GM19395 (cell line): ENCODE results near the gene SAMD11.

Experiments used
- ATAC-seq: cut with Tn5 transposase; IDR thresholded peaks from one replicate; pipeline ENCODE4 v1.9.1; 2021; ENCODE audit warnings: mild to moderate bottlenecking, moderate library complexity; ENCODE audit not compliant: unreplicated experiment

SAMD11 gene

GRCh38 chr1:905071-905749, 18.5 kb upstream of the SAMD11 start:
- no peak for ATAC-seq

GRCh38 chr1:905811-906599, 17.7 kb upstream of the SAMD11 start:
- no peak for ATAC-seq

DNA sequence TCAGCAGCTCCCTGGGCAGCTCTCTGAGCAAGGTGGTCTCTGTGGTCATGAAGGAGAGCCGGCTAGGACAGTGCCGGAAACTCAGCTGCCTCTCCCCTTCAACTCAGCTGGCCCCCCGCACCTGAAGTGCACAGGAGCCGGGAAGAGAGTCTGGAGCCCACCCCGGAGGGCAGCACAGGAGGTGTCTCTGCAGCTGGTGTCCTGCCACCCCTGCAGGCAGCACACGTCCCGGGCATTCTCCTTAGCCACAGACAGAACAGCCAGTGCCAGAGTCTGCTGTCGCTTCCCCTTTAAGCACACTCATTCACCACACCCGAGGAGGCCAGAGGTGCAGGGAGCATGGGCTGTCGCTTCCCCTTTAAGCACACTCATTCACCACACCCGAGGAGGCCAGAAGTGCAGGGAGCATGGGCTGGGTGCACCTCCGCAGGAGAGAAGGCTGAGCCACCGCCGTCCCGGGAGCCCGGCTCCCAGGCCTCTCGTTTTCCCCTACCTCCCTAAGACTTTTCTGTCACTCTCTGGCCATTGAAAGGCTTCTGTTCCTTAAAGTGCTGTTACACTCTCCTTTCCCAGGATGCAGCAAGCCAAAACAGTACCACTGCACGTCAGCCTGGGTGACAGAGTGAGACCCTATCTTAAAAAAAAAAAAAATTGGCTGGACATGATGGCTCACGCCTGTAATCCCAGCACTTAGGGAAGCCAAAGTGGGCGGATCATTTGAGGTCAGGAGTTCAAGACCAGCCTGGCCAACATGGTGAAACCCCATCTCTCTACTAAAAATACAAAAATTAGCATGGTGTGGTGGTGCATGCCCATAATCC, 16.9 kb upstream of the SAMD11 start:
- ATAC-seq = no peak

DNA sequence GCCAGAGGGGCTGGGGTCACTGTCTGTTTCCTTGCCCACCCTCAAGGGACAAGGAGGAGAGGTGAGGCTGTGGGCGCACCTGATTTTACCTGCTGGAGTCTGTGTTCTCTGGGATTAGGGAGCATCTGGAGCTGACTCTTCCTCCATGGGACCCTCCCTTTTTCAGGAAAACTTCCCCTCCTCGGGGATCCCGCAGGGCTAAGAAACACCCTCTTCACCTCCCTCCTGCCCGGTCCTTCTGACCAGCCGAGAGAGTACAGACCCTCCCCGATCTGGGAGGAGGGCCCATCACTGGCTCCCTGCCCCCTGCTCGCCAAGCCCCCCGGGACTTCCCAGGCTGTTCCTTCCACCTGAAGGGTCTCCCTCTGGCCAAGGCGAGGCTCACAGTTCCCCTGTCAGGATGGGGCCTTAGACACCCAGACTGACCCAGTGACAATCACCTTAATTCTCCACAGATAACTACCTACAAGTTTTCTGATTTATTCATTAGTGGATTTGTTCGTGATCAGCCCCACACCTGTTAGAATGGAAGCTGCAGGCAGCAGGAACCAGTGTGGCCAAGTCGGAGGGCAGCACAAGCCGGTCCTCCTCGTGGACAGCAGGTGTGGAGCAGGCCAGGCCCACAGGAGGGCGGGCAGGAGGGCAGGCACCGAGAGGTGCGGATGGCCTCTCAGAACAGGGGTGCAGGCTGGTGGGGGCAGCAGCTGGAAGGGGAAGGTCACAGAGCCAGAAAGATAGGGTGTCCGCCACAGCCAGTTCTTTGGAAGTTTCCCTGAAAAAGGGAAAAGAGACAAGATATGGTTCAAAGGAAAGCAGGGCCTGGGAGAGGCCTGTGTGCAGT, 15.9 kb upstream of the SAMD11 start:
- no peak for ATAC-seq

- no peak for ATAC-seq
Observed at GRCh38 chr1:908661-909060, 15.1 kb upstream of the SAMD11 start.

- no peak for ATAC-seq
Observed at GRCh38 chr1:909861-910310, 13.8 kb upstream of the SAMD11 start.

GRCh38 chr1:910311-910880, 13.3 kb upstream of the SAMD11 start:
- no peak for ATAC-seq

DNA sequence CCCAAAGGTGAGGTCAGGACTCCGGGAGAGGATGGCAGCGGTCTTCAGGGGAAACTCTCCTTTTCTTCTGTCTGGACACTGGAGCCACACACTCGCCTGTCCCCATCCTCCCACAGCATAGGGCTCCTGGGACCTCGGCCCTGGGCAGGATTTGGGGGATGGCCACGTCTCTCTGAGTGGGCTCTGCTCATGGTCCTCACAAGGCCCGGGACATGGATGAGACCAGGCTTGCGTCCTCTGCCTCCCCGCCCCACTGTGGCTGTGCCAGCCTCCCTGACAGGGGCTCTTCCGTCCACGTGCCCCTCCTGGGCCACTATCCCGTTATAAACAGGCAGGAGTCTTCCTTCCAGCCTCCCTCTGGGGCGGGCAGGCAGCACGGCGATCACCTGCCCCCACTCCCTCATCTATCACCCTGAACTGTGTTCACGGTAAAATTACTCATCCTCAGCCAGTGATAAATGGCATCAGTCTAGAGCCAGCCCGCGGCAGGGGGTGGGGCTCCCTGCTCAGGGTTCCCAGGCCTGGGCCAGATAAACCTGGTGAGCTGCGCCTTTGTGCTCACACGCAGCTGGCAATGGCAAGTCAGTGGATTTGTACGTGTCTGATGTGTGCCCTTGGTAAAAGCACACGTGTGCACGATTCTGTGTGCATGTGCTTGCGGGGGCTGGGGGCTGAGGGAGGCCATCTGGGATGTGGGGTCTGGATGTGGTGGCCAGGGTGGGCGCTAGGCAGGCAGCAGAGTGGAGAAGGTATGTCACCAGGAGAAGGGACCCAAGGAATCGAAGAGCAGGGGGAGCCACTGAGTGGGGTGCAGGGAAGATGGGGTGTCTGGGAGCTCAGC, 12.6 kb upstream of the SAMD11 start:
- ATAC-seq = no peak

GRCh38 chr1:911875-912739, 11.6 kb upstream of the SAMD11 start:
- no peak for ATAC-seq

GRCh38 chr1:912740-913301, 10.9 kb upstream of the SAMD11 start:
- ATAC-seq = no peak

DNA sequence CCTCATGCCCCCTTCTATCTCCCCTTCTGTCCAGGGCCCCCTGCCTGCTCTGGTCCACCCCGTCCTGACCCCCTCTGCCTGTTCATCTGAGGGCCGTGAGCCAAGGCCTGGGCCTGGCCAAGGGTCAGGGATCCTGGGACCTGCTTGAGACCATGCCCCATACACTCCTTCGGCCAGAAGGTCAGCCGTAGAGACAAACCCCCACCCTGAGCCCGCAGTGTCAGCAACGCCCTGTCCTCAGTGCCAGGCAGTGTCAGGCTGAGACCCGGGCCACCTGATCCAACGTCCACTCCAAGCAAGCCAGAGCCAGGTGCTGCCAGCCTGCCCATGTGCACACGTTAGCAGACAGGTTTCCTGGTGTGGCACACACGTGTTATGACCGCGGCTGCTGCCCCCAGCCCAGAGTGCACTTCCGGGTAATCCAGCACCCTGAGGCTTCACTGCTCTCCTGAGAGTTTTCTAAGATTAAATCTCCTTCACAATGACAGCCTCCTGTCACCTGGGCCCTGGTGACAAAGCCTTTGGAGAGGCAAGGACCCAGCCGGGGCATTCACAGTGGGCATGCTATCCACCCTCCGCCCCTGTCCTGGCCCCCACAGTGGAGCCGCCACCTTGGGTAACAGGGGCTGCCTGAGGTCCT, 10.1 kb upstream of the SAMD11 start:
- no peak for ATAC-seq

GRCh38 chr1:914131-914890, 9.4 kb upstream of the SAMD11 start:
- no peak for ATAC-seq

- no peak for ATAC-seq
Observed at GRCh38 chr1:914891-915280, 8.8 kb upstream of the SAMD11 start.

DNA sequence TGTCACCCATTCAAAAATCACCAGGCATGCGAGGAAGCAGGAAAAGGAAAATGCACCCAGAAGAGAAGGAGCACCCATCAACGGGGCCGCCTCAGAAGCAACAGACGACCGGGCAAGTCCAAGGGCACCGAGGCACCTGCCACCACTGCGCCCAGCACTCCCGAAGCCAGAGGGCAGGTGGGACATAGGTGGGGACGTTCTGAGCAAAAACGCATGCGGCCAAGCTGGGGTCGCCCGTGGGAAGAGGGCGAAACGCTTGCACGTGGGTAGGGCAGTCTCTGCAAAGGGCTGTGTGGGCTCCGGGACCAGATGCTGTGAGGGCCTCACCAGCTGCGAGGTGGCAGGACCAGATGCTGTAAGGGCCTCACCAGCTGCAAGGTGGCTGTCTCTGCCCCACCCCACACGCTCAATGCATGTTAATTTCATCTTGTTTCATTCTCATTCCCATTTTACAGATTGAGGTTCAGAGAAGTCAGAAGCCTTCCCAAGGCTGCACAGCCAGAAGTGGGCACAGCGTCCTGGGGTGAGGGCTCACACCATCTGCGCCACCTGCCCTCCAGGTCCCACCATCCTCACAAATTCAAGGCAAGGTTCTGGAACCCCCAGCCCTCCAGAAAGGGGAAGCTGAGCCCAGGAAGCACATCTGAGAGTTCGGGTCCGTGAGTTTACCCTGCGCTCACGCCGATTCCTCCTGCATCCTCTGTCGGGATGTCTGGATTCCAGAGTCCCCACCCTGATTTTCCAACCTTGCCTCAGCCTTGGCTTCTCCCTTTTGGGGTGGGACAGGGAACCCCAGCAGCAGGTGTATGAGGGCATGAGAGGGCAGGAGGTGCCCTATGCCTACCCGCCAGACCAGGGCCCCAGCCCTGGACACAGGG, 8.2 kb upstream of the SAMD11 start:
- no peak for ATAC-seq

GRCh38 chr1:916173-917075, 7.3 kb upstream of the SAMD11 start:
- no peak for ATAC-seq
